Testis (tissue), 3 donors: ENCODE measurements around the gene LNX1. TPM values are rescaled to one million over a fixed set of nuclear protein-coding genes. Genes with fewer than 3 reads are reported as not detected.

Source experiments
- DNase-seq: peaks from one replicate; pipeline ENCODE4 v3.0.0-alpha.2; 2019
- H3K27ac ChIP-seq, 2 donors: fragments of 200-600 bp; sonication (generic); one replicate each; pipeline ENCODE4 v1.5.1; 2019
- H3K27me3 ChIP-seq: fragments of 200-600 bp; sonication (generic); one replicate; pipeline ENCODE4 v1.5.1; 2019
- H3K36me3 ChIP-seq: fragments of 200-600 bp; sonication (generic); one replicate; pipeline ENCODE4 v1.5.1; 2017; ENCODE audit warnings: low read depth; ENCODE audit errors: missing control alignments
- H3K4me1 ChIP-seq: fragments of 200-600 bp; sonication (generic); one replicate; pipeline ENCODE4 v1.5.1; 2019
- H3K4me3 ChIP-seq, 2 donors: fragments of 200-600 bp; sonication (generic); one replicate each; pipeline ENCODE4 v1.5.1; 2017 to 2019
- H3K9me3 ChIP-seq: fragments of 200-600 bp; sonication (generic); one replicate; pipeline ENCODE4 v1.5.1; 2017
- POLR2A ChIP-seq: fragments of 450-650 bp; IDR thresholded peaks from one replicate; pipeline ENCODE4 v1.6.1; 2017; ENCODE audit warnings: antibody characterized with exemption, mild to moderate bottlenecking, moderate library complexity
- WGBS, 2 donors: methylation state at CpG; one replicate each; pipeline ENCODE4 v1.1.5; 2018; 5-methylcytosine and 5-hydroxymethylcytosine counted together
- intact Hi-C: fragments of 100-400 bp; cut with DNase I; formaldehyde crosslinking; loops from one replicate; pipeline ENCODE4 v1.15.1; 2023; ENCODE audit warnings: low total_unique reads
- polyA plus RNA-seq: library from polyadenylated mRNA; stranded (reverse); fragments of 350-450 nt; fragmentation: Illumina TruSeq; extraction: RNeasy Lipid Tissue Mini Kit (QIAGEN cat#74804); gene quantifications from one replicate; pipeline ENCODE4 v1.2.3, GENCODE V29; 2014; ENCODE audit warnings: low read depth, low replicate concordance; ENCODE audit not compliant: insufficient read depth
- total RNA-seq, 2 donors: library from RNA; depleted of rRNA; stranded (reverse); fragments of >200 nt; gene quantifications; one replicate each; pipeline ENCODE4 v1.2.3, GENCODE V29; 2016
- TF ChIP-seq, protein P1 (sequence below), 3 experiments: fragments of 450-650 bp in 2 of 3; fragments of 200-600 bp in 1 of 3; sonication (generic) in 1 of 3; IDR thresholded peaks; one replicate each; pipeline ENCODE4 v1.5.1; 2016 to 2019; ENCODE audit warnings: antibody characterized with exemption in 3 of 3, mild to moderate bottlenecking in 2 of 3, moderate library complexity in 1 of 3

The LNX1 gene
- total and polyA plus RNA-seq, 3 donors from 2014 or later = 4.3 to 8.3 (median 5.8) TPM

DNA sequence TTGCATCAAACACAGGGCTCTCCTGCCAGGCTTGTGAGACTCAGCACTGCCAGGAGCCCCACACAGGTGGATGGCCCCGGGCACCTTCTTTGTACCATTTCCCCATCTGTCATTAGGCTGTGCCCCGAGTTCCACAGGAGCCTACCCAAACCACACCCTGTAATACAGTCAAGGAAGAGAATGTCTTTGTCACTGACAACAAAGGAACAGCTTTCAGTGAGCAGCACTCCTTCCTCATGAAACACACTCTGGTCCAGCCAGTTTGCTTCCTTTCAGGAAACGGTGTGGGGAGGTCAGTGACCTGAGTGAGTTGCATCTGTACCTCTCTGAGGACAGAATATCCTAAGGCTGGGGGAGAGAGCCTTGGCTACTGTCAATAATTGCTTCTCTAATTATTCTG is 53.7 kb downstream of the LNX1 start:
- intact Hi-C loops = no loop called here
- WGBS, 2 donors = 66% methylated on average over 3 of the region's 3 CpGs
- H3K27me3 ChIP-seq = no peaks in the 10 kb centered on the region
- no peak for DNase-seq
- no peaks in the 10 kb centered on the region for H3K36me3 ChIP-seq
- no peaks in the 10 kb centered on the region for H3K9me3 ChIP-seq
- no peak overlapping the region for H3K27ac ChIP-seq
- TF ChIP-seq POLR2A = no peak
- TF ChIP-seq, protein P1, sequence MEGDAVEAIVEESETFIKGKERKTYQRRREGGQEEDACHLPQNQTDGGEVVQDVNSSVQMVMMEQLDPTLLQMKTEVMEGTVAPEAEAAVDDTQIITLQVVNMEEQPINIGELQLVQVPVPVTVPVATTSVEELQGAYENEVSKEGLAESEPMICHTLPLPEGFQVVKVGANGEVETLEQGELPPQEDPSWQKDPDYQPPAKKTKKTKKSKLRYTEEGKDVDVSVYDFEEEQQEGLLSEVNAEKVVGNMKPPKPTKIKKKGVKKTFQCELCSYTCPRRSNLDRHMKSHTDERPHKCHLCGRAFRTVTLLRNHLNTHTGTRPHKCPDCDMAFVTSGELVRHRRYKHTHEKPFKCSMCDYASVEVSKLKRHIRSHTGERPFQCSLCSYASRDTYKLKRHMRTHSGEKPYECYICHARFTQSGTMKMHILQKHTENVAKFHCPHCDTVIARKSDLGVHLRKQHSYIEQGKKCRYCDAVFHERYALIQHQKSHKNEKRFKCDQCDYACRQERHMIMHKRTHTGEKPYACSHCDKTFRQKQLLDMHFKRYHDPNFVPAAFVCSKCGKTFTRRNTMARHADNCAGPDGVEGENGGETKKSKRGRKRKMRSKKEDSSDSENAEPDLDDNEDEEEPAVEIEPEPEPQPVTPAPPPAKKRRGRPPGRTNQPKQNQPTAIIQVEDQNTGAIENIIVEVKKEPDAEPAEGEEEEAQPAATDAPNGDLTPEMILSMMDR (IDR thresholded peaks at IDR 0.05) = no peak
- H3K4me3 ChIP-seq = no peak overlapping the region
- H3K4me1 ChIP-seq = peaks cover 23% of the 10 kb centered on the region

DNA sequence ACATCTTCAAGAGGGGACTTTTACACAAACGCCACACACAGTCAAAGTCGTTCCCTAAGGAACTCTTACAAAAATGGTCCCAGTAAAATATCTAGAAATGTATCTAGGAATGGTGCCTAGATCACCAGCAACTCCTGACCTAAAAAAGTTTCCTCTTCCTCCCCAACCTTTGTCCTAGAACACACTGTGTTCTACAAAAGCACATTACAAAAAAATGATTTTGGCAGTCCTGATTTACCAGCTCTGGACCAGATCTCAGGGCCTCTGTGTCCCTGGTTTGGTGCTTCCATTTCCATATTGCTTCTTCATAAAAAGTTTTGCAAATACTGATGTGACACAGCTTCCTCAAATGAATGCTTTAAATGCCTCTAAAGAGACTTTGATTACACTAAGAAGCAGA is 55.0 kb downstream of the LNX1 start:
- no peak for TF ChIP-seq POLR2A
- TF ChIP-seq, protein P1 (IDR thresholded peaks at IDR 0.05) = no peak
- no peaks in the 10 kb centered on the region for H3K36me3 ChIP-seq
- intact Hi-C loops = no loop called here
- WGBS, 2 donors = 50 to 57% methylated on average over 2 of the region's 2 CpGs
- H3K9me3 ChIP-seq = no peaks in the 10 kb centered on the region
- peaks cover 18% of the 10 kb centered on the region for H3K4me1 ChIP-seq
- DNase-seq = no peak
- no peak overlapping the region for H3K4me3 ChIP-seq
- no peaks in the 10 kb centered on the region for H3K27me3 ChIP-seq
- no peak overlapping the region for H3K27ac ChIP-seq

DNA sequence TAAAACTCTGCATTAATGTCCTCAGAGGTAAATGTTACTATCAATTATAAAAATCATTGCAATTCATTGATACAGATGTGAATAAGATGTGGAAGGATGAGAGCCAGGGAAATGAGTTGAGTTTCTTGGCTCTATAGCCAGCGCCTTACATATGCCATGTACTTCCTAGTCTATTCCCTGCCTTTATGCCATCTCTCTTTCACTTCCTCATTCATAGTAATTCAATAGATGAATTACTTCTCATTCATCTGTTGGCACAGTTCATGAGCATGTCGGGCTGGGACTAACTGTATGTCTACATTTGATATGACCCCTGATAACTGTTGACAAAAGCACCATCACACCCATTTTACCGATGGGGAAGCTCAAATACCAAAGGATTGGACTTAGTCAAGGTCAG is 55.7 kb downstream of the LNX1 start:
- no peak overlapping the region for H3K27ac ChIP-seq
- no peak overlapping the region for H3K4me3 ChIP-seq
- WGBS, 2 donors = 68 to 71% methylated on average over 3 of the region's 3 CpGs
- TF ChIP-seq POLR2A = no peak
- TF ChIP-seq, protein P1 (IDR thresholded peaks at IDR 0.05) = no peak
- intact Hi-C loops = no loop called here
- no peaks in the 10 kb centered on the region for H3K27me3 ChIP-seq
- no peak for DNase-seq
- peaks cover 13% of the 10 kb centered on the region for H3K4me1 ChIP-seq
- no peaks in the 10 kb centered on the region for H3K36me3 ChIP-seq
- H3K9me3 ChIP-seq = no peaks in the 10 kb centered on the region

DNA sequence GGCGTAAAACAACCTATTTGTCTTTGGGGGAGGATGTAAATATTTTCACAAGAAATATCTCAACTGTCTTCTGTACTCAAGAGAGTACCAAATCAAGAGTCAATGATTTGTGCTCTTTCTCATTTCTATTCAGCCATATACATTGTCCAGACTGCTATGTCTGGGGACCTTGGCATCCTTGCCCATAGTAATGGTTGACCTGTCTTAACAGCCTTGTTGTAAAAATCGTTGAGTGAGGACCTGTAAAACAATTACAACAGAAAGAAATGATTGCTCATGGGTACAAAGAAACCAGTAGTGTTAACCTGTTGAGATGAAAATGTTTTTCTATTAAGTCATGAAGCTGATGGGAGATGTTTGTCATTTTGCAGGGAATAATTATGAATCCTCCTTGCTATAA is 56.6 kb downstream of the LNX1 start:
- DNase-seq = no peak
- no peaks in the 10 kb centered on the region for H3K9me3 ChIP-seq
- no peaks in the 10 kb centered on the region for H3K36me3 ChIP-seq
- no peak overlapping the region for H3K4me3 ChIP-seq
- peaks cover 8% of the 10 kb centered on the region for H3K4me1 ChIP-seq
- intact Hi-C loops = no loop called here
- TF ChIP-seq, protein P1 (IDR thresholded peaks at IDR 0.05) = no peak
- no peak for TF ChIP-seq POLR2A
- H3K27me3 ChIP-seq = no peaks in the 10 kb centered on the region
- 76 to 85% methylated on average over 2 of the region's 2 CpGs for WGBS, 2 donors
- no peak overlapping the region for H3K27ac ChIP-seq

DNA sequence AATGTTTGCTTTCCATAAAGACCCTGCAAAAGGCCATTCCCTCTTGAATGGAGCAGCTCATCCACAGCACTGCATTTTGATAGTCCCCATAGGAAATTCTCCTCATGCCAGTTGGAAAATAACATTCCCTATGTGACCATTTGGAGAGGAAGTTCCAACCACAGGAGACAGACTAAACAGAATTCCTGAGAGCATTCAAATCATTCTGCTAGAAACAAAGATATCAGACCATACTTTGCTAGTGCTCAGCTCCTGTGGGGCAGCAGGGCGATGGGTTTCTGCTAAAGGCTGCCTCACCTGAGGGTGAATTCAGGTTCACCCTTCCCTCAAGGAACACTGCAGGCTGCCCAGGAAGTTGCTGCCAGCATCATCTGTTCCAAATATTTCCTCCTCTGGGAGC is 58.8 kb downstream of the LNX1 start:
- H3K27ac ChIP-seq = no peak overlapping the region
- H3K9me3 ChIP-seq = no peaks in the 10 kb centered on the region
- no peak overlapping the region for H3K4me3 ChIP-seq
- WGBS, 2 donors = 80 to 90% methylated on average over 1 of the region's 1 CpG
- intact Hi-C loops = no loop called here
- no peaks in the 10 kb centered on the region for H3K27me3 ChIP-seq
- TF ChIP-seq, protein P1 (IDR thresholded peaks at IDR 0.05) = no peak
- TF ChIP-seq POLR2A = no peak
- H3K4me1 ChIP-seq = peaks cover 4% of the 10 kb centered on the region
- no peak for DNase-seq
- no peaks in the 10 kb centered on the region for H3K36me3 ChIP-seq
